Fibroblast of skin of back (primary cell): ENCODE data around the gene GAK.

Source experiments
- DNase-seq: peaks from one replicate; pipeline ENCODE4 v3.0.0-alpha.2; 2013

Gene GAK

GRCh38 chr4:887034-887763 is 44.9 kb downstream of the GAK start:
- DNase-seq: no peak

- DNase-seq: no peak
Observed at GRCh38 chr4:886244-886643, 45.9 kb downstream of the GAK start.

GRCh38 chr4:885353-885752 is 46.8 kb downstream of the GAK start:
- no peak for DNase-seq

DNA sequence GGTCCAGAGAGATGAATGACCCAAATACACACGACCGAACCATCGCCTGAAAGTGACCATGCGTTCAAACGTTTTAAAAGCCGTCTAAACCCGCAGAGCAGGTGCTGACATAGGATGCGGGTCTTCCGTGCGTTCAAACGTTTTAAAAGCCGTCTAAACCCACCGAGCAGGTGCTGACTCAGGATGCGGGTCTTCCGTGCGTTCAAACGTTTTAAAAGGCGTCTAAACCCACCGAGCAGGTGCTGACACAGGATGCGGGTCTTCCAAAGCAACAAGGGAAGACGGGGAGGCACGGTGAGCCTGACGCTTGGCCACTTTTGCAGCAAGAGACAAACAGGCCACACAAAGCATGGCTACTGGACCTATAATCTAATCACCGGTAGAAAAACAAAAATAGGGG is 47.2 kb downstream of the GAK start:
- DNase-seq: no peak

DNA sequence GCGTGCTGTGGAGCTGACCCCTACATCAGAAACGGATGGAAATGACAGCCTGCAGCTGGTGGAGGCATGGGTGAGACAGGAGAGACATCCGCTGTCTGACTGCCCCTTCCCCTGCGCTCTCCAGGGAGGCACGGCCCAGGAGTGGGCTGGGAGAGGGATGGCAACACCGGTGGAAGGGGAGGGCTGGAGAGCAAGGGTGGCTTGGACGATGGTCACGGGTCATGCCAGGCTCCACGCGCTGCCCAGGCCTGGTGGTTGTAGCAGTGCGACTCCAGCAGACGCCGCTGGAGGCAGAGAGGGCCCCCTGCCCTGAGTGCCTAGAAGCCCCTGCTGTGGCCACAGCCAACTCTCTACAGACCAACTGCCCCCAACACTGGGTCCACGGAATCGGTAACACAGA is 47.9 kb downstream of the GAK start:
- no peak for DNase-seq

DNA sequence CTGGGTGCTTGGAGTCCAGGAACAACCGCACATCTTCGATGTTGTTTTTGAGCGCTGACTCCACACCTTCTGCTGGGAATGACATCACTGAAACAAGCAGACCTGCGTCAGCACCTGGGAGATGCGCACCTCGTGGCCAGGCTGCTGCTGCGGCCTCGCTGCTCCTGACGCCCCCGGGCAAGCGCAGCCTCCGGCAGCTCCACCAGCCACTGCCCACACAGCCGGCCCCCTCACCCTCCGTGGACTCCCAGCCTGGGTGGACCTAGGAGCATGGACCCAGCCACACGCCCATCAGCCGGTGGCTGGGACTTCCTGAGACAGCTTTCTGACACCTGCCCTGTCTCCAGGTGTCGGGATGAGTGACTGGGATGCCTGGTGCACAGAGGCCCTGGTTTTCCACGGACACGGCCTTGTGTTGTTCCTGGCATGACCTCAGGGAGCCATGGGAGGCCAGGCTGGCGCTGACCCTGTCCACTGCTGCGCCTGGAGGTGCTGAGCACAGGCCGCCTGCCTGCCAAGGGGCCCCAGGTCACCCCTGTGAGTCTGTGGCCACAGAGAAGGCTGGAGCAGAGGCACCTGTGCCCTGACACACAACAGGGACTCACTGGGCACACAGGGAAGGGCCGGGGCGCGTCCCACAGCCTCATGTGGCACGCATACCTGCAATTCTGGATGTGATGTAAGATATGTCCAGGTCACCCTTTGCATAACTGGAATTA is 48.6 kb downstream of the GAK start:
- no peak for DNase-seq

- DNase-seq: no peak
Observed at GRCh38 chr4:882646-883045, 49.5 kb downstream of the GAK start.

DNA sequence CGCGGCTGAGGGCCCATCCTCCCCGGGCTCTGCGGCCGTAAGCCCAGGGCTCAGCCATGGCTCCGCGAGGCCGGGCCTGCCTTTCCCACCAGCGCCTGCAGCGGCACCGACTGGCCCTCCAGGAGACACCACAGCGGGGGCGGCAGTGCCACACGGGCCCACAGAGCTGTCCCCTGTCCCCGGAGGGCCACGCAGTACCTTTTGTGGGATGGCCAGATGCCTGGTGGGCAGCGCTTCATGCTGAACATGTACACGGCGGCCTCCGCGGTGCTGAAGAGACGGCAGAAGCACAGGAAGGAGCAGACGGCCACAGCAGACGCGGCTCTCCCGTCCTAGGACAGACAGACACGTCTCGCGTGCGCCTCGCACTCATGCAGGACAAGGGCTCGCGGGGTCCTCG is 50.4 kb downstream of the GAK start:
- no peak for DNase-seq

DNA sequence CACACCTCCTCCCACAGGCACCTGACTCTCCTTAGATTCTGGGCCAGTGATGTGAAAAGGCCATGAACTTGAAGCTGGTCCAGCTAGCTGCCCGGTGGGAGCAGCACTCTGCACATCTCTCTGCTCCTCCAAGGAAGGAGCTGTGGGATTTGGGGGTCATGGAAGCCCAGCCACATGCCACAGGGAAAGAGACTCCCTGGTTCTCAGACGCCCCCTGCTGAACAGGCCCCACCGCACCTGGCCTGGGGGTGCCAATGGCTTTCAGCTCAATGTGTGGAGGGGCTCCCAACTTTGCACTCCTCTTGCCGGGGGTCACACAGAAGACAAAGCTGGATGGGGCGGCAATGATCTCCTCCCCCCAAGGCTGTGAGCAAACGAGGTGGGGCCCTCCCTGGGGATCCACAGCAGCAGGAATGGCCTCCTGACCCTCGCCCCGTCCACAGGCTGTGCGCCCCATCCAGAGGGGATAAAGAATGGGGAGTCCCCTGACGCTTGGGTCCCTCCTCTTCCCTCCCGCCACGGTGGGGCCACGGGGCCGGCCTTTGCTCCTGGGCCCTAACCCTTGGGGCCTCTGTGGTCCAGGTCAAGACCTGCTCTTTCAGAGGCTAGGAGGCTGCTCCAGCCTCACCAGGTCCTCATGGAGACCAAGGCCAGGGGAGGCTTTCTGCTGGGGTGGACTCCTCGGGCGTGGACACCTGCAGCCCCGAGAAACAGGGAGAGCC is 51.3 kb downstream of the GAK start:
- no peak for DNase-seq

GRCh38 chr4:879729-880077 is 52.4 kb downstream of the GAK start:
- no peak for DNase-seq

DNA sequence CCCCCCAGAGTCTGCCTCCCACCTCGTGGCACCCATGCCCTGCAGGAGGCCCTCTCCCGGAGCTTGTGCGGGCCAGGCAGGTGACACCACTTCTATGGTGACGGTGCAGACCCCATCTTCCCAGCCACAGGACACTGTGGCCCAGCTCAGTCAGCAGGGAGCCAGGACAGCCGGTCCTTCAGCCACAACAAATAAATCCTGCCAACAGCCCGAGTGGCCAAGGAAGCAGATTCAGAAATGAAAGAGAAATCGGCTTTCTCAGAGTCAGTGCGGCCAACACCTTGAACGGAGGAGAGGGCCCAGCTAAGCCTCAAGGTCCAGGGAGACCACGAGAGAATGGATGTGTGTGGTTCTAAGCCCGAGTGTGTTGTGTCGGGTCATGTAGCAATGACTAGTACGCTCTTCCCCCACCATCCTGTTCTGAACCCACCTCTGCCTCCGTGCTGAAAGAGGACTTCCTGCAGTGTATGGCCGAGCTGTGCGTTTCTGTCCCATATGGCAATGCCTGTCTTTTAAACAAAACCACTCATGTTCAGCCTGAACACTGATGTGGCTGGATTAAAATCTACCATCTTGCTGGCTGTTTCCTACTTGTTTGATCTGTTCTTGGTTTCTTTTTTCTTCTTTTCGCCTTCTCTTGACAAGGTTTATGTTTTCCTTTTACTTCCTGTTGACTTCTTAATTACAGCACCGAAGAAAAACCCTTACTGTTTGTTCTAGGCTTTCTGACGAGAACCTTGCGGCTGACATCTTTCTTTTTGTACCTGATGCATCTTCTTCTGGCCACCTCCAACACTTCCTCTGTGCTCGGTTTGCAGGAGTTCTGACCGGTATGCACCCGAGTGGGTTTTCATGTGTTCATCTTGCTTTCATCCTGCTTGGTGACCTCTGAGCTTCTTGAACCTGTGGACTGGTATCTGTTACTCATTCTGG is 53.1 kb downstream of the GAK start:
- no peak for DNase-seq

GRCh38 chr4:877502-877901 is 54.6 kb downstream of the GAK start:
- DNase-seq: no peak

DNA sequence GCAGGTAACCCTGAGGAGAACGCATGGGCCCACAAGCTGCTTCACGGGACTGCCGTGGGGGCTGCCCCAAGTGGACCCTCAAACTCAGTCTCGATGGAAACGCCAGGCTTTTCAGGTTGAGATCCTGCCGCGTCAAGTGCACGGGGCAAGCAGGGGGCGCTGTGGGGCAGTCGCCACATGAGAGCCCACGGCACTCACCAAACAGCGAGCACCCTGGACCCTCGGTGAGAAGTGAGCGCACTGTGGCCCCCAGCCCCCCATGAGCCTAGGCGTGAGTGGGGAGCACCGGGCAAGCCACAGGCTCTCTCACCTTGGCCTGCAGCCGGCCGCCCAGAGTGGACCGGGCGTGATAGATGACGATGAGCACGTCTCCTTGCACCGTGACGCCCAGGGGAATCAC is 55.3 kb downstream of the GAK start:
- no peak for DNase-seq

- no peak for DNase-seq
Observed at GRCh38 chr4:875818-876423, 56.2 kb downstream of the GAK start.

GRCh38 chr4:874971-875817 is 56.9 kb downstream of the GAK start:
- no peak for DNase-seq

DNA sequence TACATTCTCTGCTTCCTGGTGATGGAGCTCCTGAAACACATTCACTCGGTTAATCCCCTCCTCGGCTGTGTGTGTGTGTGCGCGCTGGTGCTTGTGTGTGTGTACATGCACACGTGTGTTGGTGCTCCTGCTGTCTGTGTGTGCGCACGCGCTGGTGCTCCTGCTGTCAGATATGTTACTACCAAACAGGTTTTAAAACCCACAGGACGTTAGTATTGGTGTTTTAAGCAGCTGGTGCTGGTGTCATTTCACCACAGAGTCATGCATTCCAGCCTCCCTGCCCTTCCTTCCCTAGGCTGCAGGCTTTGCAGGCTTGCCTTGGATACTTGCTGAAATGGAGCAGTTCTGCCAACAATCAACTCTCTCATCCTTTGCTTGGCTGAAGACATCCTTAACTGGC is 58.1 kb downstream of the GAK start:
- no peak for DNase-seq

- no peak for DNase-seq
Observed at GRCh38 chr4:872241-872981, 59.7 kb downstream of the GAK start.

DNA sequence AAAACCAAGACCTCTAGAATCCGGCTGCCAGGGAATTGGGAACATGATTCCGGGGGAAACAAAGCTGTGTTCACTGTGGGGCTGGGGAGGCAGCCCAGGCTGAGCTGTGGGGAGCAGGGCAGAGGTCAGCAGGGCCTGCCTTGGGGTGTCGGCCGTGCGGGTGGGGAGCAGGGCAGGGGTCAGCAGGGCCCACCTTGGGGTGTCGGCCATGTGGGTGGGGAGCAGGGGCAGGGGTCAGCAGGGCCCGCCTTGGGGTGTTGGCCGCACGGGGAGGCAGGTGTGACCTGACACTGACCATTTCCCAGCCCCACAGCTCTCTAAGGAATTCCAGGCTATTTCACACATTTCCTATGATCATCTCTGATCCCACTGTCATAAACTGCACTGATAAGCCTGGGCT is 60.6 kb downstream of the GAK start:
- no peak for DNase-seq

- DNase-seq: no peak
Observed at GRCh38 chr4:870951-871350, 61.2 kb downstream of the GAK start.

DNA sequence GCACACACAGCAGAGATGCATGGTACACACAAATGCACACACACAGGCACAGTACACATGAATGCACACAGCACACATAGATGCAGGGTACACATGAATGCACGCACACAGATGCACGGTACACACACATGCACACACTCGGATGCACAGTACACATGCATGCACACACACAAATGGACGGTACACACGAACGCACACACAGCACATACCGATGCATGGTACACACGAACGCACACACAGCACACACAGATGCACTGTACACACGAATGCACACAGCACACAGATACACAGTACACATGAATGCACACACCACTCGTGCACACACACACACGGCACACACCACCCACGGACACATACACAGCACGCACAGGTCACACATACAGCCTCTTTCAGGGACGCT is 62.3 kb downstream of the GAK start:
- no peak for DNase-seq

DNA sequence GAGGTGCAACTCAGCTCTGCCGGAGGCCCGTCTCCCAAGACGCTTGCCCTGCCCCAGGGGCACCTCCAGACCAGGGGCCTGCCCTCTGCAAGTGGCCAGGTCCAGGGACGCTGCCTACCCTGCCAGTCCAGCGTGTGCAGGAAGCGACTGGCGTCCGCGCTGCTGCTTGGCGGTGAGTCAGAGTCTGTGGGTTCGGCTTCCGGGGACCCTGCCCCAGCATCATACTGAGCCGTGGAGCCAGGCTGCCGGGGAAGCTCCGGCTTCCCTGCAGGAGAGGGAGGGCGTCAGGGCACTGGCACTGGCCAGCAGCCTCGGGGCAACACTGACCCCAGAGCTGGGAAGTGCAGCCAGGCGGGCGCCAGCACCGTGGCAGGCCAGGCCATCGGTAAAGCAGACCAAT is 63.7 kb downstream of the GAK start:
- DNase-seq: no peak
